Adrenal gland (tissue), 5 donors: ENCODE data around the gene KRT37.

ENCODE experiments used
- CTCF ChIP-seq, 6 experiments: fragments of 450-650 bp in 4 of 6; fragments of 200-600 bp in 2 of 6; sonication (generic) in 1 of 6; IDR thresholded peaks; 1 replicate in 5 of 6; 2 replicates in 1 of 6; pipeline versions ENCODE4 v1.5.1 to v1.8.0; 2016 to 2021; ENCODE audit warnings: antibody characterized with exemption in 6 of 6, mild to moderate bottlenecking in 2 of 6, moderate library complexity in 1 of 6
- POLR2A ChIP-seq, 2 donors: fragments of 450-650 bp; IDR thresholded peaks; one replicate each; pipeline ENCODE4 v1.6.1; 2017; ENCODE audit warnings: antibody characterized with exemption in 2 of 2, mild to moderate bottlenecking in 2 of 2, moderate library complexity in 1 of 2
- donor health status: DM: no; HTN: no; CAD: no.

GRCh38 chr17:41434415-41434814, 10.0 kb upstream of the KRT37 start:
- TF ChIP-seq CTCF (IDR thresholded peaks at IDR 0.05) (no peak), POLR2A (IDR thresholded peaks at IDR 0.05) (no peak)
